ENCODE measurements around the gene AGFG1.

- TF ChIP-seq EP300 (IDR thresholded peaks at IDR 0.05): no peak
- TF ChIP-seq, protein P1, sequence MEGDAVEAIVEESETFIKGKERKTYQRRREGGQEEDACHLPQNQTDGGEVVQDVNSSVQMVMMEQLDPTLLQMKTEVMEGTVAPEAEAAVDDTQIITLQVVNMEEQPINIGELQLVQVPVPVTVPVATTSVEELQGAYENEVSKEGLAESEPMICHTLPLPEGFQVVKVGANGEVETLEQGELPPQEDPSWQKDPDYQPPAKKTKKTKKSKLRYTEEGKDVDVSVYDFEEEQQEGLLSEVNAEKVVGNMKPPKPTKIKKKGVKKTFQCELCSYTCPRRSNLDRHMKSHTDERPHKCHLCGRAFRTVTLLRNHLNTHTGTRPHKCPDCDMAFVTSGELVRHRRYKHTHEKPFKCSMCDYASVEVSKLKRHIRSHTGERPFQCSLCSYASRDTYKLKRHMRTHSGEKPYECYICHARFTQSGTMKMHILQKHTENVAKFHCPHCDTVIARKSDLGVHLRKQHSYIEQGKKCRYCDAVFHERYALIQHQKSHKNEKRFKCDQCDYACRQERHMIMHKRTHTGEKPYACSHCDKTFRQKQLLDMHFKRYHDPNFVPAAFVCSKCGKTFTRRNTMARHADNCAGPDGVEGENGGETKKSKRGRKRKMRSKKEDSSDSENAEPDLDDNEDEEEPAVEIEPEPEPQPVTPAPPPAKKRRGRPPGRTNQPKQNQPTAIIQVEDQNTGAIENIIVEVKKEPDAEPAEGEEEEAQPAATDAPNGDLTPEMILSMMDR (IDR thresholded peaks at IDR 0.05): no peak
- no peak for TF ChIP-seq POLR2AphosphoS5 (IDR thresholded peaks at IDR 0.05)
- no peak for TF ChIP-seq POLR2A (IDR thresholded peaks at IDR 0.05)
Observed at GRCh38 chr2:227539465-227539956, 67.6 kb downstream of the AGFG1 start.

Measured in suprapubic skin (tissue), 4 donors.